Small intestine (tissue), 7 donors: Measurements from ENCODE around the gene COX4I2. TPM values are rescaled to one million over a fixed set of nuclear protein-coding genes. Genes with fewer than 3 reads are reported as not detected.

Experiments used
- DNase-seq, 2 donors: peaks; one replicate each; pipeline versions ENCODE4 v3.0.0 to v3.0.0-alpha.2; 2013
- FAIRE-seq: peaks from 2 replicates; lab custom pipeline; 2012; peaks lifted over from hg19 to GRCh38; lab: Jason Lieb, UNC
- H3K27ac ChIP-seq, 3 donors: one replicate each; pipeline ENCODE4 v1.5.1; 2013; ENCODE audit warnings: low read length in 2 of 3, mild to moderate bottlenecking in 2 of 3, control low read depth in 1 of 3, inconsistent platforms in 1 of 3, low read depth in 1 of 3, moderate library complexity in 1 of 3
- H3K27me3 ChIP-seq, 3 donors: one replicate each; pipeline ENCODE4 v1.6.1; 2013; ENCODE audit warnings: low read length in 3 of 3, inconsistent platforms in 1 of 3; ENCODE audit not compliant: control insufficient read depth in 3 of 3, insufficient read depth in 3 of 3
- H3K36me3 ChIP-seq, 3 donors: one replicate each; pipeline ENCODE4 v1.6.1; 2013; ENCODE audit warnings: low read length in 3 of 3, inconsistent platforms in 1 of 3, low read depth in 1 of 3, mild to moderate bottlenecking in 1 of 3, moderate library complexity in 1 of 3; ENCODE audit not compliant: control insufficient read depth in 3 of 3, insufficient read depth in 2 of 3
- H3K4me1 ChIP-seq, 3 donors: one replicate each; pipeline ENCODE4 v1.6.1; 2013; ENCODE audit warnings: low read length in 2 of 3, inconsistent platforms in 1 of 3, low read depth in 1 of 3, mild to moderate bottlenecking in 1 of 3, moderate library complexity in 1 of 3; ENCODE audit not compliant: control insufficient read depth in 3 of 3, insufficient read depth in 2 of 3
- H3K4me3 ChIP-seq, 3 donors: one replicate each; pipeline ENCODE4 v1.5.1; 2013; ENCODE audit warnings: low read length in 3 of 3, control low read depth in 1 of 3, inconsistent platforms in 1 of 3, low read depth in 1 of 3, mild to moderate bottlenecking in 1 of 3, moderate library complexity in 1 of 3
- H3K9me3 ChIP-seq, 2 donors: one replicate each; pipeline ENCODE4 v1.6.1; 2013; ENCODE audit warnings: low read depth in 1 of 2, low read length in 1 of 2; ENCODE audit not compliant: control insufficient read depth in 2 of 2, insufficient read depth in 1 of 2
- WGBS, 3 donors: extraction: QIAGEN DNeasy Blood & Tissue Kit; methylation state at CpG; one replicate each; pipeline ENCODE4 v1.1.7; 2013; 5-methylcytosine and 5-hydroxymethylcytosine counted together
- polyA plus RNA-seq, 4 donors: library from polyadenylated mRNA; stranded (reverse) in 3 of 4; unstranded in 1 of 4; fragments of 200-250 nt in 3 of 4; fragments of 120-200 nt in 1 of 4; gene quantifications; one replicate each; pipeline versions ENCODE4 v1.2.1 to v1.2.3, GENCODE V29; 2013
- donor health status: healthy with polysubstance abuse.
- donor health status: control.
- donor health status: control.
- donor health status: Bipolar disorder and iron deficiency.
- donor health status: healthy.

Gene COX4I2
- polyA plus RNA-seq, 4 donors, result 0.81 to 3.7 TPM; not detected in 2

GRCh38 chr20:31679357-31680285 is 41.9 kb downstream of the COX4I2 start:
- H3K9me3 ChIP-seq, result no peaks in the 10 kb centered on the region
- DNase-seq (no peak), FAIRE-seq (no peak)
- no peak overlapping the region for H3K27ac ChIP-seq
- H3K4me3 ChIP-seq, result no peak overlapping the region
- WGBS, 3 donors, result 83 to 90% (median 86%) methylated on average over 9 of the region's 9 CpGs
- peaks cover 3 to 60% (median 8%) of the 10 kb centered on the region in 3 donors for H3K36me3 ChIP-seq
- no peaks in the 10 kb centered on the region for H3K27me3 ChIP-seq
- peaks cover 14 to 21% (median 15%) of the 10 kb centered on the region in 3 donors for H3K4me1 ChIP-seq

GRCh38 chr20:31680286-31681127 is 42.8 kb downstream of the COX4I2 start:
- FAIRE-seq, result no peak
- 83 to 87% (median 84%) methylated on average over 7 of the region's 7 CpGs for WGBS, 3 donors
- H3K4me1 ChIP-seq, result peaks cover 12 to 18% (median 14%) of the 10 kb centered on the region in 3 donors
- H3K27ac ChIP-seq, result peak overlapping the region in 1 of 3 donors; percentile 39
- no peaks in the 10 kb centered on the region for H3K9me3 ChIP-seq
- no peaks in the 10 kb centered on the region for H3K27me3 ChIP-seq
- H3K4me3 ChIP-seq, result no peak overlapping the region
- peaks cover 3 to 54% (median 8%) of the 10 kb centered on the region in 3 donors for H3K36me3 ChIP-seq
- no peak for DNase-seq

- Histone ChIP-seq H3K4me3 (no peak overlapping the region), H3K27ac (no peak overlapping the region), H3K36me3 (peaks cover 3 to 48% (median 8%) of the 10 kb centered on the region in 3 donors), H3K9me3 (no peaks in the 10 kb centered on the region), H3K27me3 (no peaks in the 10 kb centered on the region), H3K4me1 (peaks cover 12 to 17% (median 12%) of the 10 kb centered on the region in 3 donors)
- WGBS, 3 donors, result 90 to 96% (median 95%) methylated on average over 7 of the region's 7 CpGs
- DNase-seq (no peak), FAIRE-seq (no peak)
Observed at GRCh38 chr20:31681128-31681727, 43.5 kb downstream of the COX4I2 start.

GRCh38 chr20:31681769-31682168 is 44.1 kb downstream of the COX4I2 start:
- Histone ChIP-seq H3K4me1 (peaks cover 10 to 11% (median 11%) of the 10 kb centered on the region in 3 donors), H3K36me3 (peaks cover 3 to 43% (median 8%) of the 10 kb centered on the region in 3 donors), H3K27me3 (no peaks in the 10 kb centered on the region), H3K9me3 (no peaks in the 10 kb centered on the region), H3K4me3 (no peak overlapping the region), H3K27ac (no peak overlapping the region)
- FAIRE-seq (no peak), DNase-seq (no peak)
- 91 to 97% (median 96%) methylated on average over 3 of the region's 3 CpGs for WGBS, 3 donors

GRCh38 chr20:31682352-31682751 is 44.6 kb downstream of the COX4I2 start:
- Histone ChIP-seq H3K4me3 (no peak overlapping the region), H3K27ac (no peak overlapping the region), H3K27me3 (no peaks in the 10 kb centered on the region), H3K4me1 (peaks cover 10 to 12% (median 10%) of the 10 kb centered on the region in 3 donors), H3K9me3 (no peaks in the 10 kb centered on the region), H3K36me3 (peaks cover 5 to 46% (median 8%) of the 10 kb centered on the region in 3 donors)
- FAIRE-seq, result no peak
- WGBS, 3 donors, result 96 to 99% (median 98%) methylated on average over 3 of the region's 3 CpGs
- DNase-seq, result no peak

GRCh38 chr20:31682927-31683326 is 45.2 kb downstream of the COX4I2 start:
- Histone ChIP-seq H3K27ac (no peak overlapping the region), H3K27me3 (no peaks in the 10 kb centered on the region), H3K36me3 (peaks cover 4 to 48% (median 8%) of the 10 kb centered on the region in 3 donors), H3K4me1 (peaks cover 7 to 14% (median 10%) of the 10 kb centered on the region in 3 donors), H3K4me3 (no peak overlapping the region), H3K9me3 (no peaks in the 10 kb centered on the region)
- no peak for DNase-seq
- no peak for FAIRE-seq
- 78 to 94% (median 94%) methylated on average over 2 of the region's 2 CpGs for WGBS, 3 donors

GRCh38 chr20:31684153-31685015 is 46.7 kb downstream of the COX4I2 start:
- WGBS, 3 donors, result 79 to 85% (median 81%) methylated on average over 11 of the region's 11 CpGs
- FAIRE-seq, result no peak
- Histone ChIP-seq H3K9me3 (no peaks in the 10 kb centered on the region), H3K4me1 (peaks cover 0 to 18% (median 5%) of the 10 kb centered on the region in 3 donors), H3K27ac (peak overlapping the region in 1 of 3 donors; percentile 64), H3K27me3 (no peaks in the 10 kb centered on the region), H3K36me3 (peaks cover 2 to 45% (median 8%) of the 10 kb centered on the region in 3 donors), H3K4me3 (no peak overlapping the region)
- DNase-seq, result no peak
